GM23338 (cell line): ENCODE data around the gene EHD1. TPM values are rescaled to one million over a fixed set of nuclear protein-coding genes. Genes with fewer than 3 reads are reported as not detected.

ENCODE experiments used
- ATAC-seq: fragments of 200-7000 bp; cut with Tn5 transposase; 3 replicates; pipeline ENCODE4 v1.9.1; 2020
- DNase-seq: peaks from one replicate; pipeline ENCODE4 v3.0.0-alpha.2; 2015; ENCODE audit warnings: low spot score
- H2AFZ ChIP-seq: fragments of 200-600 bp; sonication (generic); 2 replicates; pipeline ENCODE4 v1.8.0; 2016; ENCODE audit warnings: antibody characterized with exemption, mild to moderate bottlenecking, moderate library complexity
- H3F3A ChIP-seq: fragments of 200-600 bp; sonication (generic); replicated peaks from 2 replicates; pipeline ENCODE4 v1.8.0; 2017; ENCODE audit warnings: antibody characterized with exemption, mixed run types, low read depth
- H3K27ac ChIP-seq: fragments of 200-600 bp; sonication (generic); 2 replicates; pipeline ENCODE4 v1.6.1; 2016; ENCODE audit warnings: low read depth
- H3K27me3 ChIP-seq: fragments of 200-600 bp; sonication (generic); 2 replicates; pipeline ENCODE4 v1.8.0; 2016; ENCODE audit warnings: mild to moderate bottlenecking, mixed run types, moderate library complexity; ENCODE audit not compliant: insufficient read depth
- H3K36me3 ChIP-seq: fragments of 200-600 bp; sonication (generic); 2 replicates; pipeline ENCODE4 v1.8.0; 2016; ENCODE audit warnings: mild to moderate bottlenecking; ENCODE audit not compliant: insufficient read depth
- H3K4me1 ChIP-seq: fragments of 200-600 bp; sonication (generic); 2 replicates; pipeline ENCODE4 v1.8.0; 2016; ENCODE audit warnings: mild to moderate bottlenecking, moderate library complexity; ENCODE audit not compliant: insufficient read depth
- H3K4me2 ChIP-seq: fragments of 200-600 bp; sonication (generic); 2 replicates; pipeline ENCODE4 v1.7.1; 2017; ENCODE audit warnings: mixed run types
- H3K4me3 ChIP-seq: fragments of 200-600 bp; sonication (generic); 2 replicates; pipeline ENCODE4 v1.6.1; 2016; ENCODE audit warnings: mixed run types
- H3K79me2 ChIP-seq: fragments of 200-600 bp; sonication (generic); replicated peaks from 2 replicates; pipeline ENCODE4 v1.8.0; 2017; ENCODE audit warnings: mild to moderate bottlenecking; ENCODE audit not compliant: insufficient read depth
- H3K9me2 ChIP-seq: fragments of 200-600 bp; sonication (generic); 2 replicates; pipeline ENCODE4 v1.8.0; 2017; ENCODE audit not compliant: insufficient read depth
- H4K20me1 ChIP-seq: fragments of 200-600 bp; sonication (generic); replicated peaks from 2 replicates; pipeline ENCODE4 v1.8.0; 2017; ENCODE audit warnings: mild to moderate bottlenecking; ENCODE audit not compliant: insufficient read depth
- H3K27ac Mint-ChIP-seq: 2 replicates; pipeline ENCODE4 v1.8.0; 2020; ENCODE audit warnings: inconsistent platforms, mild to moderate bottlenecking, moderate library complexity, mixed read lengths
- H3K27me3 Mint-ChIP-seq: 3 replicates; pipeline ENCODE4 v1.8.0; 2022; ENCODE audit warnings: low read depth, mild to moderate bottlenecking, moderate library complexity, mixed read lengths, inconsistent platforms; ENCODE audit not compliant: insufficient read depth, poor library complexity
- H3K36me3 Mint-ChIP-seq: 3 replicates; pipeline ENCODE4 v1.8.0; 2021; ENCODE audit warnings: low read depth, mild to moderate bottlenecking, inconsistent platforms, moderate library complexity, mixed read lengths
- H3K4me1 Mint-ChIP-seq: 3 replicates; pipeline ENCODE4 v1.8.0; 2020; ENCODE audit warnings: mild to moderate bottlenecking, inconsistent platforms, mixed read lengths
- H3K4me3 Mint-ChIP-seq: 3 replicates; pipeline ENCODE4 v1.8.0; 2021; ENCODE audit warnings: moderate library complexity, mild to moderate bottlenecking, inconsistent platforms, mixed read lengths
- H3K9me3 Mint-ChIP-seq: 3 replicates; pipeline ENCODE4 v1.8.0; 2020; ENCODE audit warnings: moderate library complexity, mild to moderate bottlenecking, inconsistent platforms, mixed read lengths
- CREB1 ChIP-seq: fragments of 250-450 bp; sonication (Bioruptor Pico); IDR thresholded peaks from 2 replicates; pipeline ENCODE4 v1.5.0; 2020; ENCODE audit warnings: low read depth, mild to moderate bottlenecking, moderate library complexity
- ETS1 ChIP-seq: IDR thresholded peaks from 2 replicates; pipeline ENCODE4 v1.6.1; 2016; ENCODE audit warnings: antibody characterized with exemption
- EZH2 ChIP-seq: fragments of 200-600 bp; sonication (generic); IDR thresholded peaks from one replicate; pipeline ENCODE4 v1.8.0; 2017; ENCODE audit warnings: antibody characterized with exemption, mild to moderate bottlenecking, low read depth; ENCODE audit not compliant: unreplicated experiment
- EZH2phosphoT487 ChIP-seq: fragments of 200-600 bp; sonication (generic); IDR thresholded peaks from one replicate; pipeline ENCODE4 v1.8.1; 2018; ENCODE audit warnings: antibody characterized with exemption; ENCODE audit not compliant: unreplicated experiment
- JUNB ChIP-seq: IDR thresholded peaks from one replicate; pipeline ENCODE4 v1.6.1; 2016; ENCODE audit warnings: antibody characterized with exemption; ENCODE audit not compliant: unreplicated experiment
- NANOG ChIP-seq: IDR thresholded peaks from 2 replicates; pipeline ENCODE4 v1.6.1; 2016; ENCODE audit warnings: antibody characterized with exemption, borderline replicate concordance
- POLR2AphosphoS5 ChIP-seq: IDR thresholded peaks from 2 replicates; pipeline ENCODE4 v1.6.1; 2016; ENCODE audit warnings: antibody characterized with exemption, low read depth
- STAT1 ChIP-seq: IDR thresholded peaks from one replicate; pipeline ENCODE4 v1.6.1; 2016; ENCODE audit warnings: antibody characterized with exemption; ENCODE audit not compliant: unreplicated experiment
- ZNF114 ChIP-seq: fragments of 250-450 bp; sonication (Bioruptor Pico); IDR thresholded peaks from 2 replicates; pipeline ENCODE4 v1.5.0; 2020; ENCODE audit warnings: mild to moderate bottlenecking, moderate library complexity
- ZNF331 ChIP-seq: fragments of 250-450 bp; sonication (Bioruptor Pico); IDR thresholded peaks from 2 replicates; pipeline ENCODE4 v1.5.0; 2020; ENCODE audit warnings: low read depth, mild to moderate bottlenecking, moderate library complexity
- ZNF462 ChIP-seq: fragments of 250-450 bp; sonication (Bioruptor Pico); IDR thresholded peaks from 2 replicates; pipeline ENCODE4 v1.5.0; 2020; ENCODE audit warnings: mild to moderate bottlenecking, moderate library complexity
- polyA plus RNA-seq: library from polyadenylated mRNA; unstranded; fragments of >200 nt; fragmentation: Nextera tagmentation; extraction: Ambion mirVana; gene quantifications from 2 replicates; pipeline ENCODE4 v1.2.1, GENCODE V29; 2016
- total RNA-seq: library from RNA; depleted of rRNA; stranded (reverse); fragments of >200 nt; shearing (Covaris generic); gene quantifications from 2 replicates; pipeline ENCODE4 v1.2.3, GENCODE V29; 2014
- TF ChIP-seq, protein P1 (sequence below), 2 experiments: fragments of 200-600 bp in 1 of 2; sonication (generic) in 1 of 2; conservative IDR thresholded peaks; 2 replicates each; pipeline versions ENCODE4 v1.5.1 to v1.6.1; 2016 to 2017; ENCODE audit warnings: antibody characterized with exemption in 2 of 2, low read depth in 2 of 2, mild to moderate bottlenecking in 2 of 2, moderate library complexity in 1 of 2

EHD1 gene
- total and polyA plus RNA-seq, 2 experiments from 2014 or later = 16.7 to 69.7 TPM

DNA sequence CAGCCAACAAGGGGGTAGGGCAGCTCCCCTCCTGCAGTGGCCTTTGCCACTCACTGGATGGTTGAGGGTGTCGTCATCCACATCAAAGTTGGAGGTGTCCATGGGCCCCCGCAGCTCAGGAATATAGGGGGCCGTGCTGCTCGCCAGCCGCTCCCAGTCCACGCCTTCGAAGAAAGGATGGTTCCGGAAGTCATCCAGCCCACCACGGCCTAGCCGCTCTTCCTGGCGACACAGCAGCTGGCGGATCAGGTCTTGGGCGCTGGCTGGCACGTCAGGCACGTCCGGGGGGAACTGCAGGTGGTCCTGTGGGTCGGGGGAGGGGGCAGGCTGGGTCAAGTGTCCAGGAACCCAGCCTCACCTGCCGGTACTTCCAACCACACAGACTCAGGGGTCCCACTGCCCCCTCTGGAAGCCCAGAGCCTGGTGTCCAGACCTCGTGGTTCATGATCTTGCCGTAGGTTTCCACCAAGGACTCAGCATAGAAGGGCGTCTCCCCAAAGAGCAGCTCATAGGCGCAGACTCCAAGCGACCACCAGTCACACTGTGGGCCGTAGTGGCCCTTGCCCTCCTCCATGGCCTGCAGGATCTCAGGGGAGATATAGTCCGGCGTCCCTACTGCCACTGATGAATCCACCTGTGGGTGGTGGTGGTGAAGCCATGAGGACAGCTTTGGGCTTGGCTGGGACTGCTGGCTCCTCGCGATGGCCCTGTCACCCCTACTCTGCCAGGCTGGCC, 39.7 kb downstream of the EHD1 start:
- Mint-ChIP-seq H3K4me1 (peaks cover 21% of the 10 kb centered on the region), H3K36me3 (peaks cover 4% of the 10 kb centered on the region; the same call in 2 of the 3 replicates), H3K27ac (no peak overlapping the region), H3K27me3 (peaks cover 4% of the 10 kb centered on the region), H3K9me3 (no peaks in the 10 kb centered on the region), H3K4me3 (no peak overlapping the region)
- Histone ChIP-seq H3K4me3 (no peak overlapping the region), H3K36me3 (no peaks in the 10 kb centered on the region), H3K9me2 (no peaks in the 10 kb centered on the region), H3K4me1 (peaks cover 7% of the 10 kb centered on the region; the same call in 1 of the 2 replicates), H2AFZ (no peak overlapping the region), H3K79me2 (no peaks in the 10 kb centered on the region), H3K27me3 (no peaks in the 10 kb centered on the region), H3K27ac (no peak overlapping the region), H3F3A (no peaks in the 10 kb centered on the region), H4K20me1 (no peaks in the 10 kb centered on the region), H3K4me2 (no peak overlapping the region)
- TF ChIP-seq POLR2AphosphoS5 (no peak), ETS1 (no peak), NANOG (no peak), CREB1 (CRISPR knock-in tag) (no peak), EZH2phosphoT487 (no peak), ZNF462 (CRISPR knock-in tag) (no peak), ZNF114 (CRISPR knock-in tag) (no peak), EZH2 (no peak), STAT1 (no peak), JUNB (no peak), ZNF331 (CRISPR knock-in tag) (no peak)
- TF ChIP-seq, protein P1, sequence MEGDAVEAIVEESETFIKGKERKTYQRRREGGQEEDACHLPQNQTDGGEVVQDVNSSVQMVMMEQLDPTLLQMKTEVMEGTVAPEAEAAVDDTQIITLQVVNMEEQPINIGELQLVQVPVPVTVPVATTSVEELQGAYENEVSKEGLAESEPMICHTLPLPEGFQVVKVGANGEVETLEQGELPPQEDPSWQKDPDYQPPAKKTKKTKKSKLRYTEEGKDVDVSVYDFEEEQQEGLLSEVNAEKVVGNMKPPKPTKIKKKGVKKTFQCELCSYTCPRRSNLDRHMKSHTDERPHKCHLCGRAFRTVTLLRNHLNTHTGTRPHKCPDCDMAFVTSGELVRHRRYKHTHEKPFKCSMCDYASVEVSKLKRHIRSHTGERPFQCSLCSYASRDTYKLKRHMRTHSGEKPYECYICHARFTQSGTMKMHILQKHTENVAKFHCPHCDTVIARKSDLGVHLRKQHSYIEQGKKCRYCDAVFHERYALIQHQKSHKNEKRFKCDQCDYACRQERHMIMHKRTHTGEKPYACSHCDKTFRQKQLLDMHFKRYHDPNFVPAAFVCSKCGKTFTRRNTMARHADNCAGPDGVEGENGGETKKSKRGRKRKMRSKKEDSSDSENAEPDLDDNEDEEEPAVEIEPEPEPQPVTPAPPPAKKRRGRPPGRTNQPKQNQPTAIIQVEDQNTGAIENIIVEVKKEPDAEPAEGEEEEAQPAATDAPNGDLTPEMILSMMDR (conservative IDR thresholded peaks at IDR 0.05; ENCODE audit: low read depth in 2 of 2) = no peak
- DNase-seq (no peak), ATAC-seq (no peak)
